Transverse colon (tissue), 3 donors: Measurements from ENCODE around the gene RELB.

Experiments used
- EP300 ChIP-seq: sonication (generic); formaldehyde crosslinking; IDR thresholded peaks from one replicate; pipeline ENCODE4 v1.6.1; 2017; ENCODE audit warnings: antibody characterized with exemption, low read depth
- TF ChIP-seq, protein P1 (sequence below), 5 experiments: fragments of 200-600 bp in 3 of 5; fragments of 450-650 bp in 2 of 5; sonication (generic) in 3 of 5; IDR thresholded peaks; 1 replicate in 2 of 5; 2 replicates in 3 of 5; pipeline ENCODE4 v1.5.1; 2016 to 2017; ENCODE audit warnings: antibody characterized with exemption in 5 of 5, inconsistent platforms in 3 of 5, mild to moderate bottlenecking in 2 of 5, moderate library complexity in 1 of 5

DNA sequence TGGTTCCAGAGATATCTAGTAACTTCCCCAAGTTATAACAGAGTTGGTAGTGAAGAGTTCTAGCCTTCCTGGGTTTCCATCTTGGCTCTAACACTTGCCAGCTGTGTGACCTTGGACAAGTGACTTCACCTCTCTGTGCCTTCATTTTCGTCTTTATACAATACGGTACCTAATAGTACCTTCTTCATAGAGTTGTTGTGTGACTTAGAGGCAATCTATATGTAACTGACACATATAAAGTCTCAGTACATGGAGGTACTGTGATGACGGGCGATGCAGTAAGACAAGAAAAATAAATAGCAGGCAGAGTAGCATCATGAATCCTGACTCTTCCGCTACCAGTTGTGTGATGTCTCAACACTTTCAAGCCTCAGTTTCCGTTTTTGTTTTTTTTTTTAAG, 29.6 kb downstream of the RELB start:
- no peak for TF ChIP-seq EP300
- TF ChIP-seq, protein P1, sequence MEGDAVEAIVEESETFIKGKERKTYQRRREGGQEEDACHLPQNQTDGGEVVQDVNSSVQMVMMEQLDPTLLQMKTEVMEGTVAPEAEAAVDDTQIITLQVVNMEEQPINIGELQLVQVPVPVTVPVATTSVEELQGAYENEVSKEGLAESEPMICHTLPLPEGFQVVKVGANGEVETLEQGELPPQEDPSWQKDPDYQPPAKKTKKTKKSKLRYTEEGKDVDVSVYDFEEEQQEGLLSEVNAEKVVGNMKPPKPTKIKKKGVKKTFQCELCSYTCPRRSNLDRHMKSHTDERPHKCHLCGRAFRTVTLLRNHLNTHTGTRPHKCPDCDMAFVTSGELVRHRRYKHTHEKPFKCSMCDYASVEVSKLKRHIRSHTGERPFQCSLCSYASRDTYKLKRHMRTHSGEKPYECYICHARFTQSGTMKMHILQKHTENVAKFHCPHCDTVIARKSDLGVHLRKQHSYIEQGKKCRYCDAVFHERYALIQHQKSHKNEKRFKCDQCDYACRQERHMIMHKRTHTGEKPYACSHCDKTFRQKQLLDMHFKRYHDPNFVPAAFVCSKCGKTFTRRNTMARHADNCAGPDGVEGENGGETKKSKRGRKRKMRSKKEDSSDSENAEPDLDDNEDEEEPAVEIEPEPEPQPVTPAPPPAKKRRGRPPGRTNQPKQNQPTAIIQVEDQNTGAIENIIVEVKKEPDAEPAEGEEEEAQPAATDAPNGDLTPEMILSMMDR (IDR thresholded peaks at IDR 0.05) = no peak
